NCI-H2227 treated with DMSO at 0.1 percent for 48 hours (cell line): ENCODE results near the gene TMEM59L.
"Not testable (repeated sequence)": the region's sequence is repeated elsewhere in the genome, so short reads cannot be mapped to it uniquely, and the experiment has no call there.

Source experiments
- DNase-seq: peaks from one replicate; lab custom pipeline; 2025; lab: John Stamatoyannopoulos, UW

The TMEM59L gene

GRCh38 chr19:18612772-18613588 lies at the start of gene TMEM59L:
Gene TMEM59L, plus strand, starts transcription at chr19:18612870. Its CDS starts 89 bp downstream, at chr19:18612959.
- DNase-seq = no peak

GRCh38 chr19:18566953-18567352 lies 45.7 kb upstream of the TMEM59L start:
- no peak for DNase-seq

GRCh38 chr19:18568367-18568766 lies 44.3 kb upstream of the TMEM59L start:
- no peak for DNase-seq

DNA sequence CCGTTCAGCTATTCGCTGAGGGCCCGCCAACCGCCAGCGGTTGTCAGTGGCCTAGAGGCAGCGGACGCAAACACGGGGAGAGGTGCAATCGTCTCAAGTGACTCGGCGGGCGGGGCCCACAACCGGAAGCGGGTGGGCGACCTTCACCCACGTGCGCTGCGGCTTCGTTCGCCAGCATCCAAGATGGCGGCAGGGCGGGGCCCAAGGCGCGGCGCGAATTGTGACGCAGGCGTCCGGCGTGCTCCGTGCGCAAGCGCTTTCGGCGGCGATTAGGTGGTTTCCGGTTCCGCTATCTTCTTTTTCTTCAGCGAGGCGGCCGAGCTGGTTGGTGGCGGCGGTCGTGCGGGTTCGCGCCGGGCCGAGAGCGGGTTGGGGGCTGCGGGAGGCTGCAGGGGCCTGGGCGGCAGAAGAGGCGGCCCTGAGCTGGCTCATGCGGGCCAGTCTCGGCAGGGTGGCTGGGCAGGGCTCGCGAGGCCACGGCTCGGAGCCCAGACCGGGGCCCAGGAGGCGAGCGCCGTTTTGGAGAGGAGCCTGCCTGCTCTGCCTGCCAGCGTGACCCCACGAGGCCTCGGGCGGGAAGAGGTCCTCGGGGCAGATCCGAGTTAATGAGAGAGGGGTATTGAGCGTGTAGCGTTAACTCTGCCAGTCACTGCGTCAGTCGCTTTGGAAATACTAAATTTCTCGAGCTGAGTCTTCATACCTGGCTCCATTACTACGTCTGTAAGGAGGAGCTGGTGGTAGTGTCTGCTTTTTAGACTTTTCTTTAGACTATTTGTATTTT lies 40.9 kb upstream of the TMEM59L start, which contains the start of gene UBA52:
Gene UBA52 (plus strand): TSS at position 294 of the 781 bp plus-strand sequence. CDS start 1,444 bp downstream, outside the sequence.
- DNase-seq = peak; percentile 93

DNA sequence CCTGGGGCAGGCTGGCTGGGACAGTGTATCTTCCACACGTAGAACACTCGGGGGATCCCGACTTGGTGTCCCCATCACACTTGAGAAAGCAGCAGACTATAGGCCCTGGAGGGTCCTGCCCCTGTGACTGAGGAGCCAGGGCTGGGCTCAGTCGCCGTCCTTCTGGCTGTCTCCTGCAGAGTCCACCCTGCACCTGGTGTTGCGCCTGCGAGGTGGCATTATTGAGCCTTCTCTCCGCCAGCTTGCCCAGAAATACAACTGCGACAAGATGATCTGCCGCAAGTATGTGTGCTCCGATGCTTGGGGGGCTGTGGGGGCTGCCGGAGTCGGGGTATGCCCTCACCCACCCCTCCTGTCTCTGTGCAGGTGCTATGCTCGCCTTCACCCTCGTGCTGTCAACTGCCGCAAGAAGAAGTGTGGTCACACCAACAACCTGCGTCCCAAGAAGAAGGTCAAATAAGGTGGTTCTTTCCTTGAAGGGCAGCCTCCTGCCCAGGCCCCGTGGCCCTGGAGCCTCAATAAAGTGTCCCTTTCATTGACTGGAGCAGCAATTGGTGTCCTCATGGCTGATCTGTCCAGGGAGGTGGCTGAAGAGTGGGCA lies 37.9 kb upstream of the TMEM59L start:
- no peak for DNase-seq

GRCh38 chr19:18576383-18576782 lies 36.3 kb upstream of the TMEM59L start:
- DNase-seq = no peak

DNA sequence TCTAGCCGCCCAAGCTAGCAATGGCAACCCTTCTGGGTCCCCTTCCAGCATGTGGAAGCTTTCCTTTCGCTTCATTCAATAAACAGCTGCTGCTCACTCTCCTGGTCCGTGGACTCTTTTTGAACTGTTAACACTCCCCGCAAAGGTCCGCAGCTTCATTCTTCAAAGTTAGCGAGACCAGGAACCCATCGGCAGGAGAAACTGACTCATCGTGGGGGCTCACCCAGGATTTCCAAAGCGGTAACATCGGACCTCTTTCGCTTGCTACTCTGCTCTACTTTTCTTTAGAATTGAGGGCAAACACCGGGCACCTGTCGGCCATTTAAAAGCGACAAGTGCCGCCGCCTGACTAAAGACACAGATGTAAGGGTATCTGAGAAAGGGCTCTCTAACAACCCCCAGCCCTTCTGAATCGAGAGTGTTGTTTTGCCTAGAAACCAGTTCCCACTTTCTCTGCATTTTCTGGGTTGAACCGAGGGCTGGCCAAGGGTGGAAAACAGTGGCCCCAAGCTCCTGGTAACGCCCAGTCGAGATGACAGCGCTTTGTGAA lies 35.2 kb upstream of the TMEM59L start:
- DNase-seq = no peak

GRCh38 chr19:18580311-18580710 lies 32.4 kb upstream of the TMEM59L start:
- DNase-seq = no peak

GRCh38 chr19:18586306-18586705 lies 26.4 kb upstream of the TMEM59L start:
- DNase-seq = no peak

- no peak for DNase-seq
Measured at GRCh38 chr19:18587561-18587960, 25.1 kb upstream of the TMEM59L start.

DNA sequence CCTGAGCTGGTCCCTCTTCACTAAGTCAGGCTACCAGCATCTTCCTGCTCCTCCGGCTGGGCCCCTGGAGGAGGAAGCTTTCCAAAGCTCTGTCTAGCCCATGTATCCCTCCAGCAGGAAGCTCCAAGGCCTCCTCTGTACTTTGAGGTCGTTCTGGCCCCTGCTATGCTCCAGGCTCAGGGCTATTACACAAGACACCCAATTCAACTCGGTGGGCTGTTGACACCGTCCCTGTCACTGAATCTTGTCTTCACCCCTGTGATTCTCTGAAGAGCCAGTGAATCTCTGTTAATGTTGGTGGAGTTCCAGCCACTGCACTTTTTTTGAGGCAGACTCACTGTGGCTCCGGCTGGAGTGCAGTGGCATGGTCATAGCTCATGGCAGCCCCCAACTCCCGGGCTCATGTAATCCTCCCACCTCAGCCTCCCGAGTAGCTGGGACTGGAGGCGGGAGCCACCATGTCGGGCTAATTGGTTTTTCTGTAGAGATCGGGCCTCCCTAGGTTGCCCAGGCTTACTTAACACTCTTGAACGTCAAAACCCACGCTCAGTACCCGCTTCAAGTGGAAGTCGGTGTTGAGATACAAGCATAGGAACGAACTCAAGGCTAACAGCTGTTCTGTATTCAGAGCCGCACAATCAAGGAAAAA lies 24.6 kb upstream of the TMEM59L start:
- DNase-seq = no peak

GRCh38 chr19:18588611-18589379 lies 23.9 kb upstream of the TMEM59L start, which contains the start of gene REX1BD:
Gene REX1BD, plus strand, starts transcription at chr19:18588798. Its CDS starts 4 bp downstream, at chr19:18588802.
- peak; percentile 53 for DNase-seq

DNA sequence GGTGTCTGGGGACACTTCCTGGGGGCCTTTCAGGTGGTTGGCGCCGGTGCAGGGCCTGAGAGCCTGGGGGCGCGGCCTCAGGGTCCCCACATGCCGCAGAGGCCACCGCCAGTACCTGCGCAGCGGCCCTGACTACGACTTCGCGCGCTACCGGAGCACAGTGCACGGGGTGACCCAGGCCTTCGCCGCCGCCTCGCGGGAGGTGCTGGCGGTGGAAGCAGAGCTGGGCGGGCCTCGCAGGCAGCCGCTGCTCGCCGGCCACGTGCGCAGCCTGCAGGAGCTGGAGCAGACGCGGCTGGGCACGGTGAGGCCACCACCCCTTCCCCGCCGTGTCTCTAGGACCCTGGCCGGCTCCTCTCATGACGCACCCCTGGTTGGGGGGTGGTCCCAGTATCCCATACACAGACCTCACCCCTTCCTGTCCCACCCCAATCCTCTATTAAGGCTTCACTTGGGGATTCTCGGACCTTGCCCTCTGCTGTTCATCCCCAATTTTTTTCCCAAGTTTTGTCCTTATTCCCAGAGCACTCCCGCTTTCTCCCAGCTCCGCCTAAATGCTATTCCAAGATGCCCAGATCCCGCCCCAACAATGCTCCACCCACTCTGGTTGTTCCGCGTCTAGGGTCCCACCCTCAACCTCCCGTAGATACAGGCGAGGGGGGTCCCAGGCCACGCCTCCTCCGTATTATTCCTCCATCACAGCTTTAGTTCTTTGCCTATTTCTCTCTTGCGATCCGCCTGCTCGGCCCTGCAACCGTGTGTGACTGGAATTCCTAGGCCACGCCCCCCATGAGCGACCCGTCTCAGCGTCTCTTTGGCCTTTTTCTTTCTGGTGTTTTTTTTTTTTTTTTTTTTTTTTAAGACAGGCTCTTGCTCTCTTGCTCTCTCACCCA lies 23.0 kb upstream of the TMEM59L start:
- peak; percentile 72 for DNase-seq

- DNase-seq = peak; percentile 91
Measured at GRCh38 chr19:18590273-18591272, 22.1 kb upstream of the TMEM59L start.

DNA sequence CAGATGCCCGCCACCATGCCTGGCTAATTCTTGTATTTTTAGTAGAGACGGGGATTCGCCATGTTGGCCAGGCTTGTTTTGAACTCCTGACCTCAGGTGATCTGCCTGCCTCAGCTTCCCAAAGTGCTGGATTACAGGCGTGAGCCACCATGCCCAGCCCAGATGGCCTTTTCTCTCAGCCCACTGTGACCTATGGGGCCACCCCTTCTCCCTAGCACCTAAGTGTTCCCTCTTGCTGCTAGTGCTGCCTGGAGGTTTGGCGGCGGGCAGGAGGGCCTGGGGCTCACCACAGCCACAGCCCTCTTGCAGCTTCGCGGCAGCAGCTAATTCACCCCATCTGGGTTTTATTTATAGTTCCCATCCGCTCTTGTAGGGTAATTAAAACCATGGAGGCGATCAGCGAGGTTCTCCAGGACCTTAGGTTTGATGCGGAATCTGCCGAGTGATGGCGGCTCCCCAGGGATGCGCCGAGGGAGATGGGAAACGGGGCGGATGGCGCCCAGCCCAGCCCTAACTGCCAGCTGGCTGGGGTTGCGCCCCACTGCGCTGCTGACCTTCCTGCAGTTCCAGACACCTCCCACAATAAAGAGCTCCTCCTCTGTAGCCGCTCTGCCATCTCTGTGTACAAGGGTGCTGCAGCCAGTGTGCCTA lies 20.8 kb upstream of the TMEM59L start:
- DNase-seq = no peak

DNA sequence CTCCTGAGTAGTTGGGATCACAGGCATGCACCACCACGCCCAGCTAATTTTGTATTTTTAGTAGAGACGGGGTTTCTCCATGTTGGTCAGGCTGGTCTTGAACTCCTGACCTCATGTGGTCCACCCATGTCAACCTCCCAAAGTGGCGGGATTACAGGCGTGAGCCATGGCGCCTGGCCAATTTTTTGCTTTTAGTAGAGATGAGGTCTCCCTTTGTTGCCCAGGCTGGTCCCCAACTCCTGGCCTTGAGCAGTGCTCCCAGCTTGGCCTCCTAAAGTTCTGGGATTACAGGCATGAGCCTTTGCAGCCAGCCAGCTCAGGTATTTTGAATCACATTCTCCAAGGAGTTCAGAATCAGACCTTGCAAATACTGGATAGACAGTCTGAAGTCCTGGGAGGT lies 19.9 kb upstream of the TMEM59L start:
- DNase-seq = not testable (repeated sequence)

- DNase-seq = no peak
Measured at GRCh38 chr19:18593367-18594095, 19.1 kb upstream of the TMEM59L start.
